Kidney epithelial cell (primary cell): Measurements from ENCODE around the gene DNAI2. TPM values are rescaled to one million over a fixed set of nuclear protein-coding genes. Genes with fewer than 3 reads are reported as not detected.
"Not testable (repeated sequence)": the region's sequence is repeated elsewhere in the genome, so short reads cannot be mapped to it uniquely, and the experiment has no call there.

Source experiments
- DNase-seq: peaks from one replicate; pipeline ENCODE4 v3.0.0-alpha.2; 2010; ENCODE audit warnings: low read depth
- H3K27me3 ChIP-seq: 2 replicates; pipeline ENCODE4 v1.6.0; 2011; ENCODE audit warnings: low read length; ENCODE audit not compliant: control insufficient read depth, insufficient read depth
- H3K36me3 ChIP-seq: 2 replicates; pipeline ENCODE4 v1.5.1; 2011; ENCODE audit warnings: low read length; ENCODE audit not compliant: control insufficient read depth, insufficient read depth
- H3K4me3 ChIP-seq: 2 replicates; pipeline ENCODE4 v1.5.1; 2011; ENCODE audit warnings: low read depth, mild to moderate bottlenecking, control low read depth, low read length
- CTCF ChIP-seq: IDR thresholded peaks from 2 replicates; pipeline ENCODE4 v1.5.1; 2011; ENCODE audit warnings: mild to moderate bottlenecking, moderate library complexity, low read length, control low read depth, inconsistent platforms; ENCODE audit not compliant: insufficient read depth, poor library complexity, severe bottlenecking
- total RNA-seq: library from RNA; depleted of rRNA; stranded (reverse); fragments of >200 nt; gene quantifications from 2 replicates; pipeline ENCODE4 v1.2.3, GENCODE V29; 2015

The DNAI2 gene
- total RNA-seq, 1 donor from 2014 or later: not detected

DNA sequence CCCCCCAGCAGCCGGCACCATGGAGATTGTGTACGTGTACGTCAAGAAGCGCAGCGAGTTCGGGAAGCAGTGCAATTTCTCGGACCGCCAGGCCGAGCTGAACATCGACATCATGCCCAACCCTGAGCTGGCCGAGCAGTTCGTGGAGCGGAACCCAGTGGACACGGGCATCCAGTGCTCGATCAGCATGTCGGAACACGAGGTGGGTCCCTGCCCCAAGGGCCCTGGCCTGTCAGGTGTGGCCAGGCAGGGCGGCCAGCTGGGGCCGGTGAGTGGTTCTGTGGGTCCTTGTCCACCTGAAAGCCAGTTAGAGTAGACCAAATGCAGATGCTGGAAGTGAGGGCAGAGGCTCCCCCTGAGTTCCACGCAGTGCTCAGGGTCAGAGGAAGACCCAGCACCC, 7.8 kb downstream of the DNAI2 start:
- no peak for TF ChIP-seq CTCF

DNA sequence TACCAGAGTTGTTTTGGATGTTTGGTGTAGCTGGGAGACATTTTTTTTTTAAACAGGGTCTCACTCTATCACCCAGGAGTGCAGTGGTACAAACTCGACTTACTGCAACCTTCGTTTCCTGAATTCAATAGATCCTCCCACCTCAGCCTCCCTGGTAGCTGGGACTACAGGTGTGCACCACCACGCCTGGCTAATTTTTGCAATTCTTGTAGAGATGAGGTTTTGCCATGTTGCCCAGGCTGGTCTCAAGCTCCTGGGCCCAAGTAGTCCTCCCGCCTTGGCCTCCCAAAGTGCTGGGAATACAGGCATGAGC, 8.2 kb downstream of the DNAI2 start:
- not testable (repeated sequence) for H3K27me3 ChIP-seq, H3K36me3 ChIP-seq, H3K4me3 ChIP-seq, DNase-seq

More for the DNA sequence above, 7.8 kb downstream of the DNAI2 start:
- DNase-seq: no peak
- Histone ChIP-seq H3K27me3 (peaks cover 8% of the 10 kb centered on the region), H3K4me3 (no peak overlapping the region), H3K36me3 (no peaks in the 10 kb centered on the region)

DNA sequence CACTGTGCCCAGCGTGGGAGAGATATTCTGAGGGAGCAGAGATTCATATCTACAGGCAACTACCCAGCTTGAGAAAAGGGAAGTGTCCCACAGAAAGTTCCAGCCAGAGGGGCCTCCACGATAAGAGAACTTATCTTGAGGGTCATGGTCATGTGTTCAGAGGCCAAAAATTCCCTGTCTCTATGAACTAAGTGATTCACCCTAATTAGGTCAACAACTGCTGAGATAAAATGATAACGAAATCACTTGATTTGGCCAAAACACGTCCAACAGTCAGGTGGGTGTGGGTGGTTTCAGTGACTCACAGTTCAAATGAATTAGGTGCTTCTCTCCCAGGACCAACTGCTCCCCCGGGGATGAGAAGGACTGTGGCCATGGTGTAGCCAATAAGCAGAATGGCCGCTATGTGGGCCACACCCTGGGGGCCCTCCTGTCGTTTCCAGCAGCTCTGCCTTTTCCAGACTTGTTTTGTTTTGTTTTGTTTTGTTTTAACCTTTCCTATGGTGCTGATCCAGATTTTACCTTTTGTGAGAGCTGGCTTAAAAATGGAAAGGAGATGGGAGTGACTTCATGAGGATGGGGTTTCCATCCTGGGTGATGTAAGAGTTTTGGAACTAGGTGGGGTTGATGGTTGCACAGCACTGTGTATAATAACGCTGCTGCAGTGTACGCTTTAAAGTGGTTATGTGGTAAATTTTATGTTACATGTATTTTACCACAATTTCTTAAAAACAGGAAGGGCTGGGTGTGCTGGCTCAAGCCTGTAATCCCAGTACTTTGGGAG, 8.7 kb downstream of the DNAI2 start:
- H3K27me3 ChIP-seq: peaks cover 6% of the 10 kb centered on the region
- no peak for DNase-seq
- H3K36me3 ChIP-seq: no peaks in the 10 kb centered on the region
- H3K4me3 ChIP-seq: no peak overlapping the region
- TF ChIP-seq CTCF: no peak

DNA sequence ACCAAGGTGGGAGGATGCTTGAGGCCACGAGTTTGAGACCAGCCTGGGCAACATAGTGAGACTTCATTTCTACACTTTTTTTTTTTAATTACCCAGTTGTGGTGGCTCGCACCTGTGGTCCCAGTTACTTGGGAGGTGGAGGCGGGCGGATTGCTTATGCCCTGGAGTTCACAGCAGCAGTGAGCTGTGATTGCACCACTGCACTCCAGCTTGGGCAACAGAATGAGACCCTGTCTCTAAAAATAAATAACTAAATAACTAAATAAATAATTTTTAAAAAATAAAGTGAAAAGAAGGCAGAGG, 9.3 kb downstream of the DNAI2 start:
- TF ChIP-seq CTCF: no peak
- Histone ChIP-seq H3K36me3 (no peaks in the 10 kb centered on the region), H3K4me3 (no peak overlapping the region), H3K27me3 (peaks cover 6% of the 10 kb centered on the region)
- no peak for DNase-seq

- H3K36me3 ChIP-seq: no peaks in the 10 kb centered on the region
- no peak for DNase-seq
These were observed 13.1 kb downstream of the DNAI2 start for GRCh38 chr17:74287031-74287602.

GRCh38 chr17:74288785-74289184, 14.8 kb downstream of the DNAI2 start:
- TF ChIP-seq CTCF: no peak
- Histone ChIP-seq H3K36me3 (no peaks in the 10 kb centered on the region), H3K4me3 (no peak overlapping the region), H3K27me3 (peaks cover 8% of the 10 kb centered on the region)
- DNase-seq: no peak

More at GRCh38 chr17:74287031-74287602, 13.1 kb downstream of the DNAI2 start:
- Histone ChIP-seq H3K4me3 (no peak overlapping the region), H3K27me3 (peaks cover 8% of the 10 kb centered on the region)
- TF ChIP-seq CTCF: no peak
